A549 (cell line): ENCODE measurements around the gene GMDS.

Experiments used
- POLR2A ChIP-seq: IDR thresholded peaks from 2 replicates; pipeline ENCODE4 v1.6.1; 2012; ENCODE audit warnings: mild to moderate bottlenecking, low read length
- POLR2AphosphoS2 ChIP-seq: conservative IDR thresholded peaks from 2 replicates; pipeline ENCODE4 v1.6.1; 2012; ENCODE audit warnings: low read length, improper control_type of control experiment, inconsistent platforms
- TF ChIP-seq, protein P1 (sequence below): fragments of >200 bp; sonication (Bioruptor Twin); formaldehyde crosslinking; IDR thresholded peaks from 3 replicates; pipeline ENCODE4 v1.5.1; 2016

DNA sequence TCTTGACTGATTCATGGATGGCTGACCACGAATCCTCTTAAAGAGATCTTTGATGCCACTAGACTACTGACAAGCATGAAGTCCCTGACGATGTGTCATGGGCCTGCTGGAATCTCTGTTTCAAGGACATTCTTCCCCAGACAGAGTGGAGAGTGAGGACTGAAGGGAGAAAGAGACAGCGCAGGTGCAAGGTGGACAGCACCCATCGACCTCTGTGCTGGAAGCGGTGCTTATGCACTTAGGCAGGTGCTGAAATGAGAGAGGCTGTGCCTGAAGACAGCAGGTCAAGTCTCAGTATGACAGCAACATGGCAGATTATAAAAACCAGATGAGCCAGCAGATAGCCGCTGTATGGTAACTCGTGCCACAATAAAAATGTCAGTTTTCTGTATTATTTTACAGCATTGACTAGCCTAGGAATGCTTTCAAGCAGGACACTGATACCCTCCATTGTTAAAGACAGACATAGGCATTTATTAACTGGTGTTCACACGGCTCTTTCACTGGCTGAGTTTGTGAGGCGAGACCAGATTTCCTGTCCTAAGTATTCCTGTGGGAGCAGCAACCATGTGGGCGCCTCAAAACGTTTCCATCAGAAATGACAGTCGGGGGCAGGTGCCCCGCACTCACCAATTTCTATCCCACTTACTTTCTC is 588.2 kb downstream of the GMDS start:
- TF ChIP-seq POLR2A (no peak), POLR2AphosphoS2 (no peak)
- TF ChIP-seq, protein P1, sequence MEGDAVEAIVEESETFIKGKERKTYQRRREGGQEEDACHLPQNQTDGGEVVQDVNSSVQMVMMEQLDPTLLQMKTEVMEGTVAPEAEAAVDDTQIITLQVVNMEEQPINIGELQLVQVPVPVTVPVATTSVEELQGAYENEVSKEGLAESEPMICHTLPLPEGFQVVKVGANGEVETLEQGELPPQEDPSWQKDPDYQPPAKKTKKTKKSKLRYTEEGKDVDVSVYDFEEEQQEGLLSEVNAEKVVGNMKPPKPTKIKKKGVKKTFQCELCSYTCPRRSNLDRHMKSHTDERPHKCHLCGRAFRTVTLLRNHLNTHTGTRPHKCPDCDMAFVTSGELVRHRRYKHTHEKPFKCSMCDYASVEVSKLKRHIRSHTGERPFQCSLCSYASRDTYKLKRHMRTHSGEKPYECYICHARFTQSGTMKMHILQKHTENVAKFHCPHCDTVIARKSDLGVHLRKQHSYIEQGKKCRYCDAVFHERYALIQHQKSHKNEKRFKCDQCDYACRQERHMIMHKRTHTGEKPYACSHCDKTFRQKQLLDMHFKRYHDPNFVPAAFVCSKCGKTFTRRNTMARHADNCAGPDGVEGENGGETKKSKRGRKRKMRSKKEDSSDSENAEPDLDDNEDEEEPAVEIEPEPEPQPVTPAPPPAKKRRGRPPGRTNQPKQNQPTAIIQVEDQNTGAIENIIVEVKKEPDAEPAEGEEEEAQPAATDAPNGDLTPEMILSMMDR: no peak
